ENCODE data around the gene PPDPF.

PPDPF gene

DNA sequence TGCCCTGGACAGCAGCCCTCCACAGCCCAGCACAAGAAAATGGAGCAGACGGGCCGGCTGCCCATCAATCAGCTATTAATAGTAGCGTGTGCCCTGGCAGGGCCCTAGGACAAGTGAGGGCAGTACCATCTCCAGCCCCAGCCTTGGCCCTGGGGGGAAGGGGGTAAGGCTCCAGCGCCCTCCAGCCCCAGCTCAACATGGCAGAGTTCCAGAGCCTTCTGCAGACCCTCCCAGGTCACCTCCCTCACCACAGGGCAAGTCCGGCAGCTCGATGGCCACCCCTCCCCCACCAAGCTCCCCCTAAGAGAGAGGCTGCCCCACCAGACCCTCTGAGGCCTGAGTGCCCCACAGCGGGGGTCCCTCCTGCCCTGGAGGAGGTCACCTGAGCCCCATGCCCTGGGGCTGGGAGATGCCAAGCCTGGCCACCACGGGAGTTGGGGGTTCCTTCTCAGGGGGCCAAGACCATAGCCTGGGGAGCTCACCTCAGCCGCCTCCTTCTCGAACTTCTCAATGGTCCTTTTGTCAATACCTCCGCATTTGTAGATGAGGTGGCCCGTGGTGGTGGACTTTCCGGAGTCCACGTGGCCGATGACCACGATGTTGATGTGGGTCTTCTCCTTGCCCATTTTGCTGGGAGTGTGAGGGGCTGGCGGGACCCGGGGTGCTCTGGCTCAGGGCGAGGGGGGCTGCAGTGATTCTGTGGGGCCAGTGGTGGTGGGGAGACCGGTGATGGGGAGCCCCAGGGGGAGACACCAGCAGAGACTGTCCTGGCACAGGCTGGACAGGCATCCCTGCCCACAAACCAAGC is 23.2 kb upstream of the PPDPF start:
- no peak overlapping the region for H3K4me3 ChIP-seq (ENCODE audit: low read length)
- DNase-seq (ENCODE audit: low read depth): no peak
- TF ChIP-seq, protein P1, sequence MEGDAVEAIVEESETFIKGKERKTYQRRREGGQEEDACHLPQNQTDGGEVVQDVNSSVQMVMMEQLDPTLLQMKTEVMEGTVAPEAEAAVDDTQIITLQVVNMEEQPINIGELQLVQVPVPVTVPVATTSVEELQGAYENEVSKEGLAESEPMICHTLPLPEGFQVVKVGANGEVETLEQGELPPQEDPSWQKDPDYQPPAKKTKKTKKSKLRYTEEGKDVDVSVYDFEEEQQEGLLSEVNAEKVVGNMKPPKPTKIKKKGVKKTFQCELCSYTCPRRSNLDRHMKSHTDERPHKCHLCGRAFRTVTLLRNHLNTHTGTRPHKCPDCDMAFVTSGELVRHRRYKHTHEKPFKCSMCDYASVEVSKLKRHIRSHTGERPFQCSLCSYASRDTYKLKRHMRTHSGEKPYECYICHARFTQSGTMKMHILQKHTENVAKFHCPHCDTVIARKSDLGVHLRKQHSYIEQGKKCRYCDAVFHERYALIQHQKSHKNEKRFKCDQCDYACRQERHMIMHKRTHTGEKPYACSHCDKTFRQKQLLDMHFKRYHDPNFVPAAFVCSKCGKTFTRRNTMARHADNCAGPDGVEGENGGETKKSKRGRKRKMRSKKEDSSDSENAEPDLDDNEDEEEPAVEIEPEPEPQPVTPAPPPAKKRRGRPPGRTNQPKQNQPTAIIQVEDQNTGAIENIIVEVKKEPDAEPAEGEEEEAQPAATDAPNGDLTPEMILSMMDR (IDR thresholded peaks at IDR 0.05; ENCODE audit: insufficient read depth, low read depth, low read length, missing control alignments): no peak

DNA sequence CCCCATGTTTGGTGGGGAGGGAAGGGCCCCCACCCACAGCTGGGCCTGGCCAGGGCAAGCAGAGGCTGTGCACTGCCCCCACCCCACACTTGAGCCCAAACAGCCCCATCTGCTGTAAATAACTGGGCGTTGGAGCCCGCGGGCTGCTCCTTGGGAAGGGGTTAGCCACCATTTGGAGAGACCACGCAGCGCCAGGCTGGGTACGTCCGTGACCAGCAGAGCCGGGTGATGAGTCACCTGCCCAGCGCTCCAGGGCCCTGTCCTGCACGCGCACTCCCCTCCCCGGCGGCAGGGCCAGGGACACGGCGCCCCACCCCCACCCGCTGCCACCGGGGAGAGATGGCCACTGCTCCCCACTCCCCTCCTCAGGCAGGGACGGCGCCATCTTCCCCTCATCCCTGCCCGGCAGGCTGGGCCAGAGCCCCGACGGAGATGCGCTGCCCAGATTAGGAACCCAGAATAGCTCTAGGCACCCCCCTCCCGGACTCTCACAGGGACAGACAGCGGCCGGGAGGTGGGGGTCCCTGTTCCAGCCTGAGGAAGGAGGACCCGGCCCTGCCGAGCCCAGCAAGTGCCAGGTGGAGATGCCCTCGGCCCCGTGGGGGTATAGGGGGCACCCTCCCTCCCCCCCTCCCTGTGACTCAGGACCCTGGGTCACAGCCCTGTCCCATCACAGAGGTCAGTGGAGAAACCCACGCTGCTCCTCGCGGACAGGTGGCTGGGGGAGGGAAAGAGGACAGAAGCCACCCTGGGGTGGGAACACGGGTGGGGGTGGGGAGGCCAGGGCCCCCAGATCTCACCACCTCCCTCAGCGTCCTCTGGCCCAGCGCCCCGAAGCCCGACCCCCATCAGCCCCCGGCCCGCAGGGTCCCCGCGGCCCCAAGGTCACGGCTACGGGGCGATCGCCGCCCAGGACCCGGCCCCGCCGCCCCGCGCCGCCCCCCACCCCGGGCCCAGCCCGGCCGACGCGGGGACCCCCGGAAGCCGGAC is 22.3 kb upstream of the PPDPF start:
- DNase-seq (ENCODE audit: low read depth): peak; percentile 50
- no peak overlapping the region for H3K4me3 ChIP-seq (ENCODE audit: low read length)
- TF ChIP-seq, protein P1 (IDR thresholded peaks at IDR 0.05; ENCODE audit: insufficient read depth, low read depth, low read length, missing control alignments): no peak

DNA sequence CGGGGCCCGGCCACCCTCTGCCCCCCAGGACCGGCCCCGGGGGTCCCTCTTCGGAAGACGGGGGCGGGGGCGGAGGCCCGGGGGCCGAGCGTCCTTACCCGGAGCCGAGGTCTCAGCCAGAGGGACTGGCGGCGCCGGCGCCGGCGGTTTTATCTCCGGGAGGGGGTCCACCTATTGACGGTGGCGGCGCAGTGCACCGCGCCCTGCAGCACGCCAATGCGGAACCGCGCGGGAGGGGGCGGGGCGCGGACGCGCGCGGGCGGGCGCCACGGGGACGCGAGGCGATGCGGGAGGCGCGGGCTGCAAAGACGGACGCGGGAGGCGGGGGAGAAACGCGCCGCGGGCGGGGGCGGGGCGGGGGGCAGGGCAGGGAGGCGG is 21.6 kb upstream of the PPDPF start, which contains the start of gene EEF1A2:
Gene EEF1A2 (minus strand): TSS at position 124 of the 378 bp plus-strand sequence. CDS start 1,320 bp downstream, outside the sequence.
- DNase-seq (ENCODE audit: low read depth): no peak
- no peak within 1 kb of the TSS for H3K4me3 ChIP-seq (ENCODE audit: low read length)
- TF ChIP-seq, protein P1 (IDR thresholded peaks at IDR 0.05; ENCODE audit: insufficient read depth, low read depth, low read length, missing control alignments): no peak

GRCh38 chr20:63499338-63499969 is 21.1 kb upstream of the PPDPF start:
- no peak overlapping the region for H3K4me3 ChIP-seq (ENCODE audit: low read length)
- DNase-seq (ENCODE audit: low read depth): no peak
- TF ChIP-seq, protein P1 (IDR thresholded peaks at IDR 0.05; ENCODE audit: insufficient read depth, low read depth, low read length, missing control alignments): no peak

- DNase-seq (ENCODE audit: low read depth): no peak
- TF ChIP-seq, protein P1 (IDR thresholded peaks at IDR 0.05; ENCODE audit: insufficient read depth, low read depth, low read length, missing control alignments): no peak
- no peak overlapping the region for H3K4me3 ChIP-seq (ENCODE audit: low read length)
Observed at GRCh38 chr20:63500151-63500901, 20.2 kb upstream of the PPDPF start.

All from epithelial cell of esophagus (primary cell).